SK-N-DZ (cell line): ENCODE results near the gene SLC27A3.
"Not testable (repeated sequence)": the region's sequence is repeated elsewhere in the genome, so short reads cannot be mapped to it uniquely, and the experiment has no call there.

Experiments used
- DNase-seq: peaks from one replicate; pipeline ENCODE4 v3.0.0-alpha.2; 2015; ENCODE audit warnings: low spot score

Gene SLC27A3

GRCh38 chr1:153779781-153780541, 4.8 kb downstream of the SLC27A3 start:
- DNase-seq = no peak

- DNase-seq = no peak
These were observed 5.3 kb downstream of the SLC27A3 start for GRCh38 chr1:153780551-153780950.

- not testable (repeated sequence) for DNase-seq
These were observed 7.4 kb downstream of the SLC27A3 start for GRCh38 chr1:153782648-153783047.

- DNase-seq = peak; percentile 93
These were observed 8.3 kb downstream of the SLC27A3 start for GRCh38 chr1:153783233-153784190.

- no peak for DNase-seq
These were observed 11.0 kb downstream of the SLC27A3 start for GRCh38 chr1:153786038-153786790.

- DNase-seq = peak; percentile 68
These were observed 14.3 kb downstream of the SLC27A3 start for GRCh38 chr1:153789478-153790034.

- DNase-seq = peak; percentile 86
These were observed 15.2 kb downstream of the SLC27A3 start for GRCh38 chr1:153790313-153790965.

GRCh38 chr1:153790966-153791647, 15.9 kb downstream of the SLC27A3 start:
- DNase-seq = no peak

- DNase-seq = no peak
These were observed 16.5 kb downstream of the SLC27A3 start for GRCh38 chr1:153791648-153792253.

- DNase-seq = no peak
These were observed 17.4 kb downstream of the SLC27A3 start for GRCh38 chr1:153792631-153793041.

- DNase-seq = no peak
These were observed 18.2 kb downstream of the SLC27A3 start for GRCh38 chr1:153793261-153793972.

GRCh38 chr1:153793973-153794615, 18.9 kb downstream of the SLC27A3 start:
- no peak for DNase-seq

GRCh38 chr1:153794624-153795329, 19.6 kb downstream of the SLC27A3 start:
- peak; percentile 56 for DNase-seq

GRCh38 chr1:153795330-153795837, 20.2 kb downstream of the SLC27A3 start:
- no peak for DNase-seq

GRCh38 chr1:153795934-153796785, 21.0 kb downstream of the SLC27A3 start:
- no peak for DNase-seq

- DNase-seq = peak; percentile 79
These were observed 21.8 kb downstream of the SLC27A3 start for GRCh38 chr1:153796786-153797659.
